Measurements from ENCODE around the gene TMEM128.
"Not testable (repeated sequence)": the region's sequence is repeated elsewhere in the genome, so short reads cannot be mapped to it uniquely, and the experiment has no call there.

The TMEM128 gene, protein sequence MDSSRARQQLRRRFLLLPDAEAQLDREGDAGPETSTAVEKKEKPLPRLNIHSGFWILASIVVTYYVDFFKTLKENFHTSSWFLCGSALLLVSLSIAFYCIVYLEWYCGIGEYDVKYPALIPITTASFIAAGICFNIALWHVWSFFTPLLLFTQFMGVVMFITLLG

GRCh38 chr4:4248029-4248884 lies at the start of gene TMEM128:
Gene TMEM128, minus strand, starts transcription at chr4:4248223. Its CDS starts 21 bp downstream, at chr4:4248202.
- FAIRE-seq: peak; percentile 81

GRCh38 chr4:4296283-4296846 lies 48.3 kb upstream of the TMEM128 start:
- FAIRE-seq: no peak

DNA sequence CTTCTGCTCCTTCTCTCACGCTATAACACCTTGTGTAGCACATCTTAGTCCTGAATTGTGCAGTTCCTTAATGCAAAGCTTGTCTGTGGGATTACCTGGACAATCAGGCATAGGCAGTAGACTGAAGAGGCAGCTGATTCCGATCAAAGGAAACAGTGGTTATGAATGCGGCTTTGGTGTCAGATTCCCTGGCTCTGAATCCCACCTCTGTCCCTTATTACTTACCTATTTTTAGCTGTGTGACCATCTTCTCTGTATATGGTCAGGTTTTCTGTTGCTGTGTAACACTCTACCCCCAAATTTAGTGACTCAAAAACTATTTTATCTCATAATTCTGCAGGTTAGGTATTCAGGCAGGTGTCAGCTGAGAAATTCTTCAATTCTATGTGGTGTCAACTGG lies 45.3 kb upstream of the TMEM128 start:
- FAIRE-seq: no peak

GRCh38 chr4:4289941-4290850 lies 42.2 kb upstream of the TMEM128 start, which contains the start of the genes LYAR and ZBTB49:
Gene LYAR, minus strand, starts transcription at chr4:4290154. Its CDS starts 6,412 bp downstream, at chr4:4283742.
Gene ZBTB49, plus strand, starts transcription at chr4:4290251. Its CDS starts 9,695 bp downstream, at chr4:4299946.
- FAIRE-seq: peak; percentile 39

GRCh38 chr4:4289597-4289940 lies 41.5 kb upstream of the TMEM128 start:
- FAIRE-seq: no peak

DNA sequence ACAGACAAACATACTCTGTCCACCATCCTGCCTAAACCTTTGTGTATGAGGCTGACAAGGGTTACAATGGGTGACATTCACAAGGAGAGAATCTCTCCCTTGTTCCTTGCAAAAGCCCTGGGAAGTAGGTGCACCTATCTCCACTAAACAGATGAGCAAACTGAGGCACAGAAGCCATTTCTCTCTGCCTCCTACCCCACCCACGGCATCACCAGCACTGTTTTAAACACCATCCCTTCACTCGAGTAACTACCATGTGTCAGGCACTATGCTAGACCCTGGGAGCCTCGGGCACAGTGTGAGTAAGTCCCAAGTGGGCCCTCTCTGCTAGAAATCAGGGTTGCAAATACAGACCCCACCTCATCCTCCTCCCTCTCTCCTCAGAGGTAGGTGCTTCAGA lies 41.0 kb upstream of the TMEM128 start:
- no peak for FAIRE-seq

- FAIRE-seq: no peak
Measured at GRCh38 chr4:4288098-4288497, 40.1 kb upstream of the TMEM128 start.

GRCh38 chr4:4284827-4285618 lies 37.0 kb upstream of the TMEM128 start:
- no peak for FAIRE-seq

- no peak for FAIRE-seq
Measured at GRCh38 chr4:4281787-4282186, 33.8 kb upstream of the TMEM128 start.

DNA sequence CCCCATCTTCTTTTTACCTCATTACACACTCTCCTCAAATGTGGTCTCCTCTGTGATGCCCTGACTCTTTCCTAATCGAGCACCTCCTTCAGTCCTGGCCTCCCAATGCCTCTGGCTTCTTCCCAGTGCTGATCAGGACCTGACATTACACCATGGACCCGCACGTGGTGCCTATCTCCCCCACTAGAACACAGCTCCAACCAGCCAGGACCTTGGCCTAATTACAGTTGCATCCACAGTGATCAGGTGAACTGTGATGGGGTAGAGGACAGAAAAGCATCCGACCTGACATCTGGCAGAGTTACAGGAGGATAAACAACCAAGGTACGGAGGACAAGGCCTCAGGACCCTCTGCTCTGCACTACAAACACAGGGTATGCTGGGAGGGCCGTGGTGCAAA lies 29.5 kb upstream of the TMEM128 start:
- no peak for FAIRE-seq

- no peak for FAIRE-seq
Measured at GRCh38 chr4:4274226-4274625, 26.2 kb upstream of the TMEM128 start.

DNA sequence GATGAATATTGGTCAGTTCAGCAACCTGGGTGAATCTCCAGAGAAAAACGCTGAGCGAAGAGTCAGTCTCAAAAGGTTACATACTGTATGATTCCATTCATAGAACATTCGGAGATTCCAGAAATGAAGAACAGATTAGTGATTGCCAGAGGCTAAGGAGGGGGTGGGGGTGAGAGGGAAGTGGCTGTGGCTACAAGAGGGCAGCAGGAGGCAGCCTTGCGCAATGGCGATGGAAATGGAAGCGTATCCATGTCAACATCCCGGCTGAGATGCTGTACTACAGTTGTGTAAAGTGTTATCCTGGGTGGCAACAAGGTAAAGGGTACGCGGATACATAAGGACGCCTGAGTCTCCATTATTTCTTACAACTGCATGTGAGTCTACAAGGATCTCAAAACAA lies 23.9 kb upstream of the TMEM128 start:
- no peak for FAIRE-seq

GRCh38 chr4:4270529-4270928 lies 22.5 kb upstream of the TMEM128 start:
- no peak for FAIRE-seq

GRCh38 chr4:4269856-4270255 lies 21.8 kb upstream of the TMEM128 start:
- no peak for FAIRE-seq

DNA sequence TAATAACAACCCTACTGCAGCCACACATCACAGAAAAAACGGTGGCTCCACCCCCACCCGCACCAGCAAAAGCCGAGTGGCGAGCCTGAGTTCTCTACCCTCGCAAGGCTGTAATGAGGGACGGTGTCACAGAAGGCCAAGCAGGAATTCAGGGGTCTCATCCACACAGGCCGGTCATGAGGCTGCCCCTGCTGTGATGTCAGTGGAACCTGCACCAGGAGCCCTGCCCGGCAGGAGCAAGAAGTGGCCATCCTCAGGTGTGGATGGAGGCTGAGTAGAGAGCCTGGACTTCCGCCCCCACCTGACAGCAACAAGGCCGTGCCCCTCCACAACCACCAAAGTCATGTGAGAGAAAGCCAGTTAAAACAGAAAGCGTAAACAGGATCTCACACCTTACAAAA lies 21.3 kb upstream of the TMEM128 start:
- FAIRE-seq: no peak

- FAIRE-seq: no peak
Measured at GRCh38 chr4:4268776-4269175, 20.8 kb upstream of the TMEM128 start.

- FAIRE-seq: no peak
Measured at GRCh38 chr4:4267981-4268380, 20.0 kb upstream of the TMEM128 start.

- peak; percentile 95 for FAIRE-seq
Measured at GRCh38 chr4:4260185-4260751, 12.2 kb upstream of the TMEM128 start.

DNA sequence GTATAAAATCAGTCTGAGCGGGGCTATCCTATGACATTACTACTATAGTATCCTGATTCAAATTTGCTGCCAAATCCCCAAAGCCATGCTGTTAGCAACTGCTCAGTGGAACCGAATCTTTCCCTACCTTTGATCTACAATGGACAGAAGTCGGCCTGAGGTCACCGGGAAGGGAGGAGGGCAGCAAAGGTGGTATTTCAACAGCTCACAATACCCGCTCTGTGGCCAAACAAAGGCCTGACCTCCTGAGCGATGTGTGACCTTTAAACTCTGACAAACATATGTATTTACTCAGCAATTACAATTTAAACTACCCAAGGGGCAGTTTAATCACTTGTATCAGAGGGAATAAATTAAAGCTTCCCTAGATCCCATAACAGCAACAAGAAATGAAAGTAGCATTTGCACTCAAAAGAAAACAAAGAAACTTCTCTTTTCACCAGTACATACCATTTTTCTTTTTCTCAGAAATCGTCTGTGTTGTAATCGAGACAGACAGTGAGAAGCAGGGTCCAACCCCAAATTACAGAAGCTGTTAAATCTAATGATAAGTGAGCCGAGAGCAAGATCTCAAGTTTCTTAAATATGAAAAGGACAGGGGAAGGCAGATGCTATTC lies 11.6 kb upstream of the TMEM128 start:
- no peak for FAIRE-seq

DNA sequence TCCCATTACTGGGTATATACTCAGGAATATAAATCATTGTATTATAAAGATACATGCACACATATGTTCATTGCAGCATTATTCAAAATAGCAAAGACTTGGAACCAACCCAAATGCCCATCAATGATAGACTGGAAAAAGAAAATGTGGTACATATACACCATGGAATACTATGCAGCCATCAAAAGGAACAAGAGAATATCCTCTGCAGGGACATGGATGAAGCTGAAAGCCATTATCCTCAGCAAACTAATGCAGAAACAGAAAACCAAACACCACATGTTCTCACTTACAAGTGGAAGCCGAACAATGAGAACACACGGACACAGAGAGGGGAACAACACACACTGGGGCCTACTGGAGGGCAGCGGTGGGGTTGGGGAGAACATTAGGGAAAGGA lies 9.7 kb upstream of the TMEM128 start:
- FAIRE-seq: not testable (repeated sequence)

DNA sequence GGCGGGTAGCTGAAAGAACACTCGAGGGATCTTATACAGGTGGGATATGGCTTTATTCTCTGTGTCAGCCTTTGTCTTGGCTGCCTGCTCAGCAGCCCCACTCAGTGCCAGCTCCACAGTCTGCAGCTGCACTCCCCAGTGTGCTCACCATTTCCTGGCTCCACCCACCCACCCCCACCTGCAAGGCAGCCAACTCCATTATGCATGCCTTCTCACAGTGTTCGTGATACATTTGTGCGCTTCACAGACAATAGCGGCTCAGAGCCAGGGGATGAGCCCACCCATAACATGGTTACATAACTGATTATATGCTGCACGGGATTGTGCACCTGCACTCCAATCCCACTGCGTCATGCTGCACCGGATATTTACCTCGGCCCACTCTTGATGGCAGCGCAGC lies 8.8 kb upstream of the TMEM128 start:
- no peak for FAIRE-seq

Measured in G401.6 (cell line).